ENCODE data around the gene TLX1. TPM values are rescaled to one million over a fixed set of nuclear protein-coding genes. Genes with fewer than 3 reads are reported as not detected.

TLX1 gene
- total RNA-seq, 1 experiment from 2014 or later: not detected

GRCh38 chr10:101118031-101118430 is 13.1 kb upstream of the TLX1 start:
- H2AFZ ChIP-seq: no peak overlapping the region
- BruUV-seq (replicated peaks): no TSS peak
- H3K9me3 ChIP-seq (ENCODE audit: insufficient read depth, low read depth): no peaks in the 10 kb centered on the region
- no peak overlapping the region for H3K27ac ChIP-seq
- no peak for TF ChIP-seq CTCF (conservative IDR thresholded peaks at IDR 0.05)
- intact Hi-C loops (cut with micrococcal nuclease; ENCODE audit: unreplicated experiment): no loop called here
- ChIA-PET CTCF (interaction anchor here (0.5 kb wide), 1 partner anchor 504 kb away, joined by 5 read pairs; no protein-coding TSS in a partner anchor), POLR2A (ENCODE audit: unreplicated experiment) (no interaction called here)
- no peak overlapping the region for H3K4me3 ChIP-seq
- no peaks in the 10 kb centered on the region for H3F3A ChIP-seq (ENCODE audit: insufficient read depth, low read depth)
- no peak overlapping the region for H3K4me2 ChIP-seq
- no peaks in the 10 kb centered on the region for H3K79me2 ChIP-seq (ENCODE audit: low read depth)
- H4K20me1 ChIP-seq (ENCODE audit: insufficient read depth): no peaks in the 10 kb centered on the region
- H3K36me3 ChIP-seq (ENCODE audit: low read depth): no peaks in the 10 kb centered on the region
- H3K27me3 ChIP-seq (ENCODE audit: insufficient read depth, low read depth): peaks cover 36% of the 10 kb centered on the region
- no peaks in the 10 kb centered on the region for H3K4me1 ChIP-seq (replicated peaks; ENCODE audit: insufficient read depth)
- no peaks in the 10 kb centered on the region for H3K9me2 ChIP-seq (ENCODE audit: insufficient read depth)
- no peak for DNase-seq

GRCh38 chr10:101120520-101120883 is 10.6 kb upstream of the TLX1 start:
- no peaks in the 10 kb centered on the region for H3K9me2 ChIP-seq (ENCODE audit: insufficient read depth)
- H3K36me3 ChIP-seq (ENCODE audit: low read depth): no peaks in the 10 kb centered on the region
- no peak overlapping the region for H3K4me3 ChIP-seq
- BruUV-seq (replicated peaks): no TSS peak
- no peaks in the 10 kb centered on the region for H3K4me1 ChIP-seq (replicated peaks; ENCODE audit: insufficient read depth)
- no peaks in the 10 kb centered on the region for H4K20me1 ChIP-seq (ENCODE audit: insufficient read depth)
- H2AFZ ChIP-seq: no peak overlapping the region
- no peak overlapping the region for H3K4me2 ChIP-seq
- no peak for DNase-seq
- H3F3A ChIP-seq (ENCODE audit: insufficient read depth, low read depth): no peaks in the 10 kb centered on the region
- no peaks in the 10 kb centered on the region for H3K9me3 ChIP-seq (ENCODE audit: insufficient read depth, low read depth)
- no peak overlapping the region for H3K27ac ChIP-seq
- H3K27me3 ChIP-seq (ENCODE audit: insufficient read depth, low read depth): peaks cover 58% of the 10 kb centered on the region
- CTCF ChIA-PET: no interaction called here
- intact Hi-C loops (cut with micrococcal nuclease; ENCODE audit: unreplicated experiment): no loop called here
- POLR2A ChIA-PET (ENCODE audit: unreplicated experiment): no interaction called here
- no peak for TF ChIP-seq EZH2 (IDR thresholded peaks at IDR 0.05; ENCODE audit: low read depth)
- no peak for TF ChIP-seq CTCF (conservative IDR thresholded peaks at IDR 0.05)
- no peaks in the 10 kb centered on the region for H3K79me2 ChIP-seq (ENCODE audit: low read depth)

- H4K20me1 ChIP-seq (ENCODE audit: insufficient read depth): no peaks in the 10 kb centered on the region
- ChIA-PET POLR2A (ENCODE audit: unreplicated experiment) (no interaction called here), CTCF (no interaction called here)
- intact Hi-C loops (cut with micrococcal nuclease; ENCODE audit: unreplicated experiment): no loop called here
- peaks cover 62% of the 10 kb centered on the region for H3K27me3 ChIP-seq (ENCODE audit: insufficient read depth, low read depth)
- H2AFZ ChIP-seq: no peak overlapping the region
- H3K79me2 ChIP-seq (ENCODE audit: low read depth): no peaks in the 10 kb centered on the region
- no peaks in the 10 kb centered on the region for H3K4me1 ChIP-seq (replicated peaks; ENCODE audit: insufficient read depth)
- no peak overlapping the region for H3K4me2 ChIP-seq
- TF ChIP-seq EZH2 (IDR thresholded peaks at IDR 0.05; ENCODE audit: low read depth): no peak
- TF ChIP-seq CTCF (conservative IDR thresholded peaks at IDR 0.05): no peak
- no peaks in the 10 kb centered on the region for H3K36me3 ChIP-seq (ENCODE audit: low read depth)
- H3K9me3 ChIP-seq (ENCODE audit: insufficient read depth, low read depth): no peaks in the 10 kb centered on the region
- BruUV-seq (replicated peaks): no TSS peak
- no peaks in the 10 kb centered on the region for H3F3A ChIP-seq (ENCODE audit: insufficient read depth, low read depth)
- no peak overlapping the region for H3K27ac ChIP-seq
- H3K9me2 ChIP-seq (ENCODE audit: insufficient read depth): no peaks in the 10 kb centered on the region
- H3K4me3 ChIP-seq: no peak overlapping the region
- no peak for DNase-seq
Observed at GRCh38 chr10:101120884-101121653, 10.0 kb upstream of the TLX1 start.
